Measurements from ENCODE around the gene SYF2.
A peak's percentile ranks its signal among the peaks of the same experiment; 100 is the strongest.
"Not testable (repeated sequence)": the region's sequence is repeated elsewhere in the genome, so short reads cannot be mapped to it uniquely, and the experiment has no call there.

SYF2 gene

GRCh38 chr1:25246600-25247023, 14.3 kb upstream of the SYF2 start:
- FAIRE-seq (no peak), DNase-seq (ENCODE audit: low spot score) (no peak)

DNA sequence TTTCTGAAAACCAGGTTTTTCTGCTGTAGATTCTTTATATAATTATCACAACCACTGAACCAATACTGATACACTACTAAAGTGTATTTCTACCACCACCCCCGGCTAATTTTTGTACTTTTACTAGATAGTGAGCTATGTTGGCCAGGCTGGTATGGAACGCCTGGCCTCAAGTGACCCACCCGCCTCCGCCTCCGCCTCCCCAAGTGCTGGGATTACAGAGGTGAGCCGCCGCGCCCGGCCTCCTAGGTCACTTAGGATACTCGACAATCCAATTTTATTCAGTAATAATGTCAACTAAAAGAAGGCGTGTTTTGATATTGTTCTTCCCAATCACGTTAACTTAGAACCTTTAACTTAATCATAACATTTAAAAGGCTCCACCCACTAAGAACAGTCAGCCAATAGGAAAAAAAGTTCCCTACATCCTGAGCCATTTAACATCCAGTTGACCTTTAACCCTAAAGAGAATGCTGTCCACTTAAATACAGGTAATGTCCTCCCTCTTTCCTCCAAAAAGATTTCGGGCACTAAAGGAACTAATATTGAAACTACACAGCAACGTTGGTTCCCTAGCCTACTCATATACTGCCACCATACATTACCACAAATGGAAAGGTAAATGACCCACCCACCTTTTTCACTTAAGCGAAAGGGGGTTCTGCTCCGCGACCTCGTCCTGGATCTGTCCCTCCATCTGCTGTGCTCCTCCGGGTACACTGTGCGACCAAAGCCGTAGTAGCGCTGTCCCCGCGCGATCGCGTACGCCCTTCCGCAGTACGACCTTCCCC, 13.7 kb upstream of the SYF2 start:
- peak; percentile 32 for DNase-seq (ENCODE audit: low spot score)
- no peak for FAIRE-seq

GRCh38 chr1:25245393-25245792, 13.1 kb upstream of the SYF2 start:
- FAIRE-seq (no peak), DNase-seq (ENCODE audit: low spot score) (no peak)

GRCh38 chr1:25243907-25244306, 11.6 kb upstream of the SYF2 start:
- FAIRE-seq (no peak), DNase-seq (ENCODE audit: low spot score) (no peak)

- FAIRE-seq (no peak), DNase-seq (ENCODE audit: low spot score) (peak; percentile 28)
Measured at GRCh38 chr1:25239681-25240541, 7.6 kb upstream of the SYF2 start.

DNA sequence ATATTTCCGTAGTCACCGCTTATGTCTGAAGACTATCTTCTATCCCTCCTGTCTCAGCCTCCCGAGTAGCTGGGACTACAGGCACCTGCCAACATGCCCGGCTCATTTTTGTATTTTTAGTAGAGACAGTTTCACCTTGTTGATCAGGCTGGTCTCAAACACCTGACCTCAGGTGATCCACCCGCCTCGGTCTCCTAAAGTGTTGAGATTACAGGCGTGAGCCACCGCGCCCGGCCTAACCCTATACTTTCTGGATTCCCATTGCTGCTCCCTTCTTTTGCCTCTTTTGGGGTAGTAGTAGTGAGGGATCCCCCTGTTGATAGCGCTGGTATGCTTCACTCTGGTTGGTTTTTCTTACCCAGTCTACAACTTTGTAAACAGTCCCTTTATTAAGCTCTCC, 5.7 kb upstream of the SYF2 start:
- DNase-seq (ENCODE audit: low spot score) (no peak), FAIRE-seq (no peak)

GRCh38 chr1:25236261-25236660, 4.0 kb upstream of the SYF2 start:
- FAIRE-seq; DNase-seq (ENCODE audit: low spot score): not testable (repeated sequence)

GRCh38 chr1:25235411-25235810, 3.1 kb upstream of the SYF2 start:
- DNase-seq (ENCODE audit: low spot score); FAIRE-seq: not testable (repeated sequence)

GRCh38 chr1:25232866-25233784, 823 bp upstream of the SYF2 start:
- no peak for FAIRE-seq
- DNase-seq (ENCODE audit: low spot score) = peak; percentile 79

- DNase-seq (ENCODE audit: low spot score) = no peak
- no peak for FAIRE-seq
Measured at GRCh38 chr1:25223471-25223870, 8.8 kb downstream of the SYF2 start.

DNA sequence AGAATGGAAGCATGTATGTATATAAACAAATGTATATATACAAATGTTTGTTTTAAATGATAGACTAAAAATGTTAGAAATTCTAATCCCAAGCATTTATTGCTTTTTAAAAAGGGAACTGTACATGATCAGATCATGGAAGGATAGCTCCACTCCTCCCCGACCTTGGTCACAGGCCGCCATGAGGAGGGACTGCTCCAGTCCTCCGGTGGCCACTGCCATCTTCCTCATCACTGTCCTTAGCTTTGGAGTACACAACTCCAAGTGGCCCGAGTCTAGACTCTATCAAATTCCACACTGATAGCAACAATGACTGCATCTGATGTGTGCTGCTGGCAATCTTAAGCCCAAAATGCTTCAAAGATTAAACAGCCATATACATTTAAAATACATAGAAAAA, 9.7 kb downstream of the SYF2 start:
- FAIRE-seq (no peak), DNase-seq (ENCODE audit: low spot score) (no peak)

- DNase-seq (ENCODE audit: low spot score) (no peak), FAIRE-seq (no peak)
Measured at GRCh38 chr1:25220666-25221065, 11.6 kb downstream of the SYF2 start.

DNA sequence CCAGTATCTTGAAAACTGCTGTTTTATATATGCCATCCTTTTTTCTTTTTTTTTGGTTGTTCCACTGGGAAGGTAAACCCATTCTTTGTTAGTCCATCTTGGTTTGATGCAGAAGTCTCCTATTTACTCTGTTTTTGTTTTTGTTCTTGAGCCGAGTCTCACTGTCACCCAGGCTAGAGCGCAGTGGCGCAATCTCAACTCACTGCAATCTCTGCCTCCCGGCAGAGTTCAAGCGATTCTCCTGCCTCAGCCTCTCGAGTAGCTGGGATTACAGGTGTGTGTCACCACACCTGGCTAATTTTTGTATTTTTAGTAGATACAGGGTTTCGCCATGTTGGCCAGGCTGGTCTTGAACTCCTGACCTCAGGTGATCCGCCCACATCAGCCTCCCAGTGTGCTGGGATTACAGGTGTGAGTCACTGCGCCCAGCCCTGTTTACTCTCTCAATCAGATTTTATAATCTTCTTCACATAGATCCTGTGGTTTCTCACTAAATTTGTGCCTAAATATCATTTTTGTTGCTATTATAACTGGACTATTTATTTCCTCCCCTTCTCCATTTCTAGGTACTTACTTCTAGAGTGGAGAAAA, 12.5 kb downstream of the SYF2 start:
- FAIRE-seq = no peak
- DNase-seq (ENCODE audit: low spot score) = no peak

- FAIRE-seq (no peak), DNase-seq (ENCODE audit: low spot score) (no peak)
Measured at GRCh38 chr1:25217598-25218232, 14.6 kb downstream of the SYF2 start.

DNA sequence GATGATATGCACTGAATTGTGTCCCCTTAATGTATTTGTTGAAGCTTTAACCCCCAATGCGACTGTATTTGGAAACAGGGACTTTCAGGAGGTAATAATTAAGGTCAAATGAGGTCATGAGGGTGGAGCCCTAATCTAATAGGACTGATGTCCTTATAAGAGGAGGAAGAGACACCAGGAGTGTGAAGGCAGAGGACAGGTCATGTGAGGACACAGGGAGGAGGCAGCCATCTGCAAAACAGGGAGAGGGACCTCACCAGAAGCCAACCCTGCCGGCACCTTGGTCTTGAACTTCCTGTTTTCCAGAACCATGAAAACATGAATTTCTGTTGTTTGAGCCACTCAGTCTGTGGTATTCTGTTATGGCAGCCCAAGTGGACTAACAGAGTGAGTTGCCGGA, 15.3 kb downstream of the SYF2 start:
- no peak for FAIRE-seq
- DNase-seq (ENCODE audit: low spot score) = no peak

DNA sequence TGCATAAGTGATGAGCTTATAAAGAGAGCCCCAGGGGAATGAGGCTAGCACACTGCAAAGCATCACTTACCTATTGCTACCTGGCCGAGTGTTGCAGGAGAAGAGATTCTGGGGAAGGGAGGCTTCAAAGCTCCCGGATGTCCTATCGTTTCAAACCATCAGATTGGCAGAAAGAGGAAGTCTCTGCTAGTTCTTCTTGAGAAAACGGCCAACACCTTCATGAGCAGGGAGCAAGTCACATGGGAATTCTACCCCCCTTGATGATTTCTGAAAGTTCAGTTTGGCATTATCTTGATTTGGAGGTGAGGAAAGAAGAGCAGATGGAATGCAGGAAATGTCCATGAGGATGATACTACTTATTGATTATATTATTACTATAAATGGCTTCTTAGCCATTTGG, 16.2 kb downstream of the SYF2 start:
- FAIRE-seq (no peak), DNase-seq (ENCODE audit: low spot score) (no peak)

- DNase-seq (ENCODE audit: low spot score) (no peak), FAIRE-seq (no peak)
Measured at GRCh38 chr1:25212725-25213124, 19.6 kb downstream of the SYF2 start.

GRCh38 chr1:25210728-25211127, 21.6 kb downstream of the SYF2 start:
- no peak for FAIRE-seq
- DNase-seq (ENCODE audit: low spot score) = no peak

DNA sequence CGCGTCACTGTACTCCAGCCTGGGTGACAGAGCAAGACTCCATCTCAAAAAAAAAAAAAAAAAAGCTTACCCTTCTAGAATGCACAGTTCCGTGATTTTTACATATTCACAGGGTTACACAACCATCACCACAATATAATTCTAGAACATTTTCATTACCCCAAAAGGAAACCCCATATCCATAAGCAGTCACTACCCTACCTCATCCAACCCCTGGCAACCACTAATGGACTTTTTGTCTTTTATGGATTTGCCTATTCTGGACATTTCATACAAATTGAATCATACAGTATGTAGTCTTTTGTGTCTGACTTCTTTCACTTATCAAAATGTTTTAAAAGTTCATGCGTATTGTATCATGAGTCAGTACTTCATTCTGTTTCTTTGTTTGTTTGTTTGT, 22.8 kb downstream of the SYF2 start:
- no peak for FAIRE-seq
- DNase-seq (ENCODE audit: low spot score) = no peak

DNA sequence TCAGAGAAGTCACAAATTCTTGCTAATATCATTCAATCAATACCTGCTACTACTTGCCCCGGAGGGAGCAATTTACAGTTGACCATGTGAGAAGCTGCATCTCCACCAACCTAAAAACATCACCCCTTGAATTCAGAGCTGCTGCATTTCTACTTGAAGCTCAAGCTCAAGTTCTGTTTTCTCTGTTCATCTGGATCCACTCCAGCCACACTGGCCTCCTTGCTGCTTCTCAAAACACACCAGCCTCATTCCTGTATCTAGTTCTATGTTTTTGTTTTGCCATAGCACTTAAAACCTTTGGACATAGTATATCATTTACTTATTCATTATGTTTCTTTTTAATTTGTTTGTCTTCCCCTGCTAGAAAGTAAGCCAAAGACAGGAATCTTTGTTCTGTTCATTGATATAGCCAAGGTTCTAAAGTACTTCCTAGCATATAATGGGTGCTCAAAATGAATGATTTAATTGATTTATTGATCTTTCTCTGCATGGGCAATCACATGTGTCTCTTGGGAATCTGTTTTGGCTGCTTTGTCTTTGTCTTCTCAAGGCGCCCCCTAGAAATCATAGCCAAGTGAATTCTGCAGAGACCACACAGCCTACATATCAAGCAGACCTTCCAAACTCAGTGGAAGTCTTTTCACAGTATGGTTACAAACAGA, 23.6 kb downstream of the SYF2 start:
- DNase-seq (ENCODE audit: low spot score) (no peak), FAIRE-seq (no peak)

All from urothelium cell line (cell line).